Astrocyte (in vitro differentiated cells and primary cell): ENCODE data around the gene SPOPL.

ENCODE experiments used
- EZH2 ChIP-seq: IDR thresholded peaks from 2 replicates; pipeline ENCODE4 v1.6.1; 2012; ENCODE audit warnings: mild to moderate bottlenecking, low read length, inconsistent platforms; ENCODE audit not compliant: insufficient read depth
- TF ChIP-seq, protein P1 (sequence below): IDR thresholded peaks from 2 replicates; pipeline ENCODE4 v1.5.1; 2011; ENCODE audit warnings: low read depth, mild to moderate bottlenecking, inconsistent platforms, low read length, moderate library complexity; ENCODE audit not compliant: insufficient read depth

DNA sequence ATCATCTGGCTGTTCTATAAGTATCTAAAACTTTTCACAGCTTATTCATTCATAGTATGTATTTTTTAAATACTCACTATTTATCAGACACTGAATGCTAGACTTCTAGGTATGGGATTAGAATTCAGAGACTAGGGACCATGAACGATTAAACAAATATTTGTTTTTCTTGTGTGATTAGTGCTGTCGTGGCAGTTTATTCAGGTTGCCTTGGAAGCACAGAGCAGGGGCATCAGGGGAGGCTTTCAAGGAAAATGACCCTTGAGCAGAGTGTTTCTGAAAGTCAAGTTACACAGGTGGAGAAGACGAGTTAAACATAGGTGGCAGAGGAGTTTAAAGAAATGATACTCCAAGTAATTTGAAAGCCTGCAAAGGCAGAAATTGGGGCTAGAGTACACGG, 5.7 kb downstream of the SPOPL start:
- no peak for TF ChIP-seq EZH2
- TF ChIP-seq, protein P1, sequence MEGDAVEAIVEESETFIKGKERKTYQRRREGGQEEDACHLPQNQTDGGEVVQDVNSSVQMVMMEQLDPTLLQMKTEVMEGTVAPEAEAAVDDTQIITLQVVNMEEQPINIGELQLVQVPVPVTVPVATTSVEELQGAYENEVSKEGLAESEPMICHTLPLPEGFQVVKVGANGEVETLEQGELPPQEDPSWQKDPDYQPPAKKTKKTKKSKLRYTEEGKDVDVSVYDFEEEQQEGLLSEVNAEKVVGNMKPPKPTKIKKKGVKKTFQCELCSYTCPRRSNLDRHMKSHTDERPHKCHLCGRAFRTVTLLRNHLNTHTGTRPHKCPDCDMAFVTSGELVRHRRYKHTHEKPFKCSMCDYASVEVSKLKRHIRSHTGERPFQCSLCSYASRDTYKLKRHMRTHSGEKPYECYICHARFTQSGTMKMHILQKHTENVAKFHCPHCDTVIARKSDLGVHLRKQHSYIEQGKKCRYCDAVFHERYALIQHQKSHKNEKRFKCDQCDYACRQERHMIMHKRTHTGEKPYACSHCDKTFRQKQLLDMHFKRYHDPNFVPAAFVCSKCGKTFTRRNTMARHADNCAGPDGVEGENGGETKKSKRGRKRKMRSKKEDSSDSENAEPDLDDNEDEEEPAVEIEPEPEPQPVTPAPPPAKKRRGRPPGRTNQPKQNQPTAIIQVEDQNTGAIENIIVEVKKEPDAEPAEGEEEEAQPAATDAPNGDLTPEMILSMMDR = no peak
